DOHH2 (cell line): Measurements from ENCODE around the gene MRPL41.
A peak's percentile ranks its signal among the peaks of the same experiment; 100 is the strongest.
"Not testable (repeated sequence)": the region's sequence is repeated elsewhere in the genome, so short reads cannot be mapped to it uniquely, and the experiment has no call there.

Experiments used
- H3F3A ChIP-seq: fragments of 200-600 bp; sonication (generic), shearing (Covaris generic); 2 replicates; pipeline ENCODE4 v1.6.0; 2016; ENCODE audit warnings: antibody characterized with exemption, mild to moderate bottlenecking; ENCODE audit not compliant: control insufficient read depth, insufficient read depth
- H3K27ac ChIP-seq: fragments of 200-600 bp; sonication (generic); 2 replicates; pipeline ENCODE4 v1.5.1; 2014; ENCODE audit warnings: low read depth, mild to moderate bottlenecking, low read length, moderate library complexity
- H3K27me3 ChIP-seq: fragments of 200-600 bp; sonication (generic); 2 replicates; pipeline ENCODE4 v1.6.1; 2014; ENCODE audit warnings: mild to moderate bottlenecking, low read length, mixed read lengths; ENCODE audit not compliant: control insufficient read depth
- H3K36me3 ChIP-seq: fragments of 200-600 bp; sonication (generic); 2 replicates; pipeline ENCODE4 v1.6.1; 2014; ENCODE audit warnings: mild to moderate bottlenecking, low read length, moderate library complexity, mixed read lengths; ENCODE audit not compliant: control insufficient read depth
- H3K4me1 ChIP-seq: fragments of 200-600 bp; sonication (generic); 2 replicates; pipeline ENCODE4 v1.6.1; 2014; ENCODE audit warnings: mild to moderate bottlenecking, low read length, mixed read lengths; ENCODE audit not compliant: control insufficient read depth
- H3K4me2 ChIP-seq: fragments of 200-600 bp; sonication (generic); 2 replicates; pipeline ENCODE4 v1.6.0; 2014; ENCODE audit warnings: mild to moderate bottlenecking, low read length, moderate library complexity
- H3K4me3 ChIP-seq: fragments of 200-600 bp; sonication (generic); 2 replicates; pipeline ENCODE4 v1.5.1; 2014; ENCODE audit warnings: mild to moderate bottlenecking, low read length, mixed read lengths
- H3K79me2 ChIP-seq: fragments of 200-600 bp; sonication (generic); 2 replicates; pipeline ENCODE4 v1.6.1; 2014; ENCODE audit warnings: mild to moderate bottlenecking, low read length, mixed read lengths; ENCODE audit not compliant: control insufficient read depth
- H3K9me2 ChIP-seq: fragments of 200-600 bp; sonication (generic); replicated peaks from 2 replicates; pipeline ENCODE4 v1.6.1; 2014; ENCODE audit warnings: mild to moderate bottlenecking, low read length, mixed read lengths; ENCODE audit not compliant: control insufficient read depth
- H3K9me3 ChIP-seq: fragments of 200-600 bp; sonication (generic); 2 replicates; pipeline ENCODE4 v1.6.1; 2014; ENCODE audit warnings: antibody characterized with exemption, low read length, mixed read lengths; ENCODE audit not compliant: control insufficient read depth, insufficient read depth
- H4K20me1 ChIP-seq: fragments of 200-600 bp; sonication (generic); 2 replicates; pipeline ENCODE4 v1.6.0; 2014; ENCODE audit warnings: low read depth, mild to moderate bottlenecking, antibody characterized with exemption, low read length, moderate library complexity; ENCODE audit not compliant: control insufficient read depth, insufficient read depth
- EZH2phosphoT487 ChIP-seq: fragments of 200-600 bp; sonication (generic); IDR thresholded peaks from 2 replicates; pipeline ENCODE4 v1.6.1; 2017; ENCODE audit warnings: borderline replicate concordance, mild to moderate bottlenecking, antibody characterized with exemption, low read length, moderate library complexity, mixed read lengths
- TF ChIP-seq, protein P1 (sequence below): fragments of 200-600 bp; sonication (generic); IDR thresholded peaks from one replicate; pipeline ENCODE4 v1.5.1; 2014; ENCODE audit warnings: antibody characterized with exemption, mild to moderate bottlenecking, low read depth, low read length; ENCODE audit not compliant: poor library complexity, severe bottlenecking

The MRPL41 gene

DNA sequence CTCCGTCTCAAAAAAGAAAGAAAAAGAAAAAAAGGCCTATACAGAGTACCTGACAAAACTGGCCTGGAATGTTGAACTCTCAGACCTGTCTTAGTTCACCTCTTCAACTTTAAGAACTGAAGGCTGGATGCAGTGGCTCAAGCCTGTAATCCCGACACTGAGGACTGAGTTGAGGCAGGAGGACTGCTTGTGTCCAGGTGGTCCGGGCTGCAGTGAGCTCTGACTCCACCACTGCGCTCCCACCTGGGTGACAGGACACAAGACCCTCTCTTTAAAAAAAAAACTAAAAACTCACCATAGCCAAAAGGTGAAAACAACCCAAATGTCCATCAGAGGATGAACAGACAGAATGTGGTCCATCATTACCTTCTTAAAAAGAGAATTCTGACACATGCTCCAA, 6.4 kb downstream of the MRPL41 start:
- H3K27me3 ChIP-seq: no peaks in the 10 kb centered on the region
- peaks cover 71% of the 10 kb centered on the region for H3K36me3 ChIP-seq
- no peaks in the 10 kb centered on the region for H3K9me2 ChIP-seq
- peaks cover 15% of the 10 kb centered on the region for H3K79me2 ChIP-seq
- H3K4me2 ChIP-seq: no peak overlapping the region
- peaks cover 11% of the 10 kb centered on the region for H3F3A ChIP-seq
- no peaks in the 10 kb centered on the region for H3K9me3 ChIP-seq
- H3K4me3 ChIP-seq: no peak overlapping the region
- H3K27ac ChIP-seq: no peak overlapping the region
- no peaks in the 10 kb centered on the region for H4K20me1 ChIP-seq
- TF ChIP-seq, protein P1, sequence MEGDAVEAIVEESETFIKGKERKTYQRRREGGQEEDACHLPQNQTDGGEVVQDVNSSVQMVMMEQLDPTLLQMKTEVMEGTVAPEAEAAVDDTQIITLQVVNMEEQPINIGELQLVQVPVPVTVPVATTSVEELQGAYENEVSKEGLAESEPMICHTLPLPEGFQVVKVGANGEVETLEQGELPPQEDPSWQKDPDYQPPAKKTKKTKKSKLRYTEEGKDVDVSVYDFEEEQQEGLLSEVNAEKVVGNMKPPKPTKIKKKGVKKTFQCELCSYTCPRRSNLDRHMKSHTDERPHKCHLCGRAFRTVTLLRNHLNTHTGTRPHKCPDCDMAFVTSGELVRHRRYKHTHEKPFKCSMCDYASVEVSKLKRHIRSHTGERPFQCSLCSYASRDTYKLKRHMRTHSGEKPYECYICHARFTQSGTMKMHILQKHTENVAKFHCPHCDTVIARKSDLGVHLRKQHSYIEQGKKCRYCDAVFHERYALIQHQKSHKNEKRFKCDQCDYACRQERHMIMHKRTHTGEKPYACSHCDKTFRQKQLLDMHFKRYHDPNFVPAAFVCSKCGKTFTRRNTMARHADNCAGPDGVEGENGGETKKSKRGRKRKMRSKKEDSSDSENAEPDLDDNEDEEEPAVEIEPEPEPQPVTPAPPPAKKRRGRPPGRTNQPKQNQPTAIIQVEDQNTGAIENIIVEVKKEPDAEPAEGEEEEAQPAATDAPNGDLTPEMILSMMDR: no peak
- TF ChIP-seq EZH2phosphoT487: no peak
- H3K4me1 ChIP-seq: peaks cover 2% of the 10 kb centered on the region

DNA sequence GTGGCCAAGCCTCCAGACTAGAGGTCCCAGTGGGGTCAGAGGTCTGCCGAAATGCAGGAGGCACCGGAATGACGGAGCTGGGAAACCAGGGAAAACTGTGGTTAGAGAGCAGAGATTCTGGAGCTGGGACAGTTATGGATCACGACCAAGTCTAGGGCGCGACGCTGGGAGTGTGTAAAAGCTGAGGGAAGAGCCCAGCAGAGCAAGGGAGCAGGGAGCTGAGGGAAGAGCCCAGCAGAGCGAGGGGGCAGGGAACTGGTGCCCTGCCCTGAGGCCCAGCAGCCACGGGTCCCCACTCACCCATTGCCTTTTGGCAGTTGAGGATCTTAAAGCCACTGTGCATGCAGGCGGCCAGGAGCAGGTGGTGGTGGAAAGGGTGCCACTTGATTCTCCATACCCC, 12.5 kb downstream of the MRPL41 start:
- peaks cover 5% of the 10 kb centered on the region; the same call in 1 of the 2 replicates for H3K4me1 ChIP-seq

DNA sequence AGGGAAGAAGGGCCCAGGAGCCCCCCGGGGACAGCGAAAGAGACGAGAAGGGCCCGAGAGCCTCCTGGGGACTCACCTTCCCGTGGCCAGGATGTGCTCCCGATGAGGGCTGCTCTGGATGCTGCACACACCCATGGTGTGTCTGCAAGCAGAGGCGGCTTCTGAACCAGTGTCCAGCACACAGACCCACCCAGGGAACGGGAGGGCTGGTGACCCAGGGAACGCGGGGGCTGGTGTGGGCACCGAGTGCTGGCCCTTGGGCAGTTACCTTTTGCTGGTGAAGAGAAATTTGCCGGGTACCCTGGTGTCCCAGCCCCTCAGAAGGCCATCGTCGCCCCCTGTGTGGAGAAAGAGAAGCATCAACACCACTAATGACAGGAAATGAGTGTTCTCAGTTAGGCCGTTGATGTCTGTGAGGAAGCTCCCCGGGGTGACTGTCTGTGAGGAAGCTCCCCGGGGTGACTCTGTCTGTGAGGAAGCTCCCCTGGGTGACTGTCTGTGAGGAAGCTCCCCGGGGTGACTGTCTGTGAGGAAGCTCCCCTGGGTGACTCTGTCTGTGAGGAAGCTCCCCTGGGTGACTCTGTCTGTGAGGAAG, 13.2 kb downstream of the MRPL41 start:
- Histone ChIP-seq H3K9me3 (peaks cover 10% of the 10 kb centered on the region; the same call in 1 of the 2 replicates), H3K4me2 (no peak overlapping the region), H3K79me2 (peaks cover 14% of the 10 kb centered on the region), H3F3A (peaks cover 6% of the 10 kb centered on the region), H3K36me3 (peaks cover 52% of the 10 kb centered on the region), H3K4me1 (peaks cover 5% of the 10 kb centered on the region; the same call in 1 of the 2 replicates), H3K9me2 (no peaks in the 10 kb centered on the region), H3K4me3 (no peak overlapping the region), H3K27me3 (no peaks in the 10 kb centered on the region), H4K20me1 (no peaks in the 10 kb centered on the region), H3K27ac (no peak overlapping the region; the same call in 1 of the 2 replicates)
- TF ChIP-seq EZH2phosphoT487: no peak
- TF ChIP-seq, protein P1: no peak

More for the DNA sequence above, 12.5 kb downstream of the MRPL41 start:
- H3K4me2 ChIP-seq: no peak overlapping the region
- TF ChIP-seq EZH2phosphoT487: no peak
- TF ChIP-seq, protein P1: no peak
- H3K27me3 ChIP-seq: no peaks in the 10 kb centered on the region
- H3F3A ChIP-seq: peaks cover 6% of the 10 kb centered on the region
- no peaks in the 10 kb centered on the region for H4K20me1 ChIP-seq
- no peak overlapping the region for H3K4me3 ChIP-seq
- peaks cover 7% of the 10 kb centered on the region; the same call in 1 of the 2 replicates for H3K9me3 ChIP-seq
- no peak overlapping the region for H3K27ac ChIP-seq
- peaks cover 11% of the 10 kb centered on the region for H3K79me2 ChIP-seq
- peaks cover 52% of the 10 kb centered on the region for H3K36me3 ChIP-seq
- H3K9me2 ChIP-seq: no peaks in the 10 kb centered on the region

DNA sequence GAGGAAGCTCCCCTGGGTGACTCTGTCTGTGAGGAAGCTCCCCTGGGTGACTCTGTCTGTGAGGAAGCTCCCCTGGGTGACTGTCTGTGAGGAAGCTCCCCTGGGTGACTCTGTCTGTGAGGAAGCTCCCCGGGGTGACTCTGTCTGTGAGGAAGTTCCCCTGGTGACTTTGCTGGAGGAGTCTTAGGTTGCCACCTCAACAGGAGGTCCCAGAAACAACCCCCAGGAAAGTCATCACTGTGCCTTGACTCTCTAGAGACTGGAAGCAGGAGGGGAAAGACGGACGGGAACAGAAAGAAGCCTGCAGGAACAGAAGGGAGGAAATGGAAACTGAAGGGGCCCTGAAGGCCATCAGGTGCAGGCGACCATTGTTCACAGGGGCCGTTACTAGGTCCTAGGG, 16.8 kb downstream of the MRPL41 start:
- H3K4me1 ChIP-seq, H3K27me3 ChIP-seq, H3K9me2 ChIP-seq, H3K4me3 ChIP-seq, H3F3A ChIP-seq, H4K20me1 ChIP-seq, H3K4me2 ChIP-seq: not testable (repeated sequence)
- peak overlapping the region; percentile 47 for H3K27ac ChIP-seq
- H3K9me3 ChIP-seq: peaks cover 15% of the 10 kb centered on the region; the same call in 1 of the 2 replicates
- peaks cover 50% of the 10 kb centered on the region for H3K36me3 ChIP-seq
- H3K79me2 ChIP-seq: peaks cover 28% of the 10 kb centered on the region
